ENCODE results near the gene TRPC6.
"Not testable (repeated sequence)": the region's sequence is repeated elsewhere in the genome, so short reads cannot be mapped to it uniquely, and the experiment has no call there.

Gene TRPC6

DNA sequence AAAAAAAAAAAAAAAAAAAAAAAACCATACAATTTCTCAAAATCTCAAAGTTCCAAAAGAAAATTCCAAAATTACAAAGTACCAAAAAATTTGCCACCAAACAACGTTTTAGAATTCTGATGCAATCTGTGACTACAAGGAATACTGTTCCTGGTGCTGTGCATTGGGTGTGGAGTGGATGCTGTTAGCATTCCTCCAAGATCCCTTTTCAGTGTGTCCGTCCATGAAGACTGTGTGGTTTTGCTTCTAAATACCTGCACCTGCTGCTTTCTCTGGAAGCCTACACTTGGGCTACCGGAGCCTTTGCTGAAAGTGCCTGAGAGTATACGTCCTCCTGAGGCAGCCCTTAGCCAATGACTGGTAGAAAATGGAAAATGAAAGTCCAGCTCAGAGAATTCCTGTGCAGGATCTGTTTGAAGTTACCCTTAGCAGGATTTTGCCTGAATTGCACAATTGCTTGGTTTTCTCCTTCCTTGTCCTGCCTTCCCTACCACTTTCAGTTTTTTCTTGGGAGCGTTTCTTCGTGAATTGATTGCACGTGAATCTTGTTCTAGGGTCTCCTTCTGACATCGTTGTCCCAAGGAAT lies 140.8 kb downstream of the TRPC6 start:
- no peak for TF ChIP-seq CTCF (IDR thresholded peaks at IDR 0.05; ENCODE audit: poor library complexity, severe bottlenecking)
- no peaks in the 10 kb centered on the region for H3K9me3 ChIP-seq (ENCODE audit: severe bottlenecking)
- H3K4me3 ChIP-seq (ENCODE audit: severe bottlenecking): no peak overlapping the region
- no peaks in the 10 kb centered on the region for H3K36me3 ChIP-seq (ENCODE audit: low read depth)
- ATAC-seq (ENCODE audit: low read depth) (no peak), DNase-seq (ENCODE audit: low spot score) (no peak)
- peaks cover 16% of the 10 kb centered on the region for H3K4me1 ChIP-seq (ENCODE audit: insufficient read depth, poor library complexity, severe bottlenecking)
- no peak overlapping the region for H3K27ac ChIP-seq (ENCODE audit: poor library complexity, severe bottlenecking)
- H3K27me3 ChIP-seq (ENCODE audit: insufficient read depth, poor library complexity, severe bottlenecking): no peaks in the 10 kb centered on the region

DNA sequence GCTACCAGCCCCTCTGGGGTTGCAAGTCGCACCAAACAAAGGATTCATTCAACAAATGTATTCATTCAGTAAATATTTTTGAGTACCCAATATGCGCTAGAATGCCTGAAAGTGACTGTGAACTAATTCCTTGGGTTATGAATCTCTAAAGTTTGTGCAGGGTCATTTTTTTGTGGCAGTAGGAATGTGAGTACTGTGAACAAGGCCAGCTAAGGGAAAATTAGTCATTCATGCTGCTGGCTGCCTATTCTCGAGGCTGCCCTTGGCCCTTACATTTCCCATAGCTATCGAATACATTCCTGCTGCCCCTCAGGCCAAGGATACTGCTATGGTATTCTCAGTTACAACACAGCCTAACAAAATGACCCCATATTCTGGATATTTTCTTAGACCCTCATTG lies 141.6 kb downstream of the TRPC6 start:
- peaks cover 16% of the 10 kb centered on the region for H3K4me1 ChIP-seq (ENCODE audit: insufficient read depth, poor library complexity, severe bottlenecking)
- H3K27me3 ChIP-seq (ENCODE audit: insufficient read depth, poor library complexity, severe bottlenecking): no peaks in the 10 kb centered on the region
- H3K4me3 ChIP-seq (ENCODE audit: severe bottlenecking): no peak overlapping the region
- no peaks in the 10 kb centered on the region for H3K36me3 ChIP-seq (ENCODE audit: low read depth)
- H3K9me3 ChIP-seq (ENCODE audit: severe bottlenecking): no peaks in the 10 kb centered on the region
- no peak for DNase-seq (ENCODE audit: low spot score)
- H3K27ac ChIP-seq (ENCODE audit: poor library complexity, severe bottlenecking): no peak overlapping the region
- ATAC-seq (ENCODE audit: low read depth): no peak
- no peak for TF ChIP-seq CTCF (IDR thresholded peaks at IDR 0.05; ENCODE audit: poor library complexity, severe bottlenecking)

- H3K27me3 ChIP-seq (ENCODE audit: insufficient read depth, poor library complexity, severe bottlenecking): no peaks in the 10 kb centered on the region
- no peak overlapping the region for H3K4me3 ChIP-seq (ENCODE audit: severe bottlenecking)
- no peaks in the 10 kb centered on the region for H3K9me3 ChIP-seq (ENCODE audit: severe bottlenecking)
- H3K36me3 ChIP-seq (ENCODE audit: low read depth): no peaks in the 10 kb centered on the region
- no peak for DNase-seq (ENCODE audit: low spot score)
- H3K4me1 ChIP-seq (ENCODE audit: insufficient read depth, poor library complexity, severe bottlenecking): peaks cover 16% of the 10 kb centered on the region
- no peak for ATAC-seq (ENCODE audit: low read depth)
- TF ChIP-seq CTCF (IDR thresholded peaks at IDR 0.05; ENCODE audit: poor library complexity, severe bottlenecking): no peak
- H3K27ac ChIP-seq (ENCODE audit: poor library complexity, severe bottlenecking): no peak overlapping the region
Observed at GRCh38 chr11:101441747-101442146, 142.1 kb downstream of the TRPC6 start.

DNA sequence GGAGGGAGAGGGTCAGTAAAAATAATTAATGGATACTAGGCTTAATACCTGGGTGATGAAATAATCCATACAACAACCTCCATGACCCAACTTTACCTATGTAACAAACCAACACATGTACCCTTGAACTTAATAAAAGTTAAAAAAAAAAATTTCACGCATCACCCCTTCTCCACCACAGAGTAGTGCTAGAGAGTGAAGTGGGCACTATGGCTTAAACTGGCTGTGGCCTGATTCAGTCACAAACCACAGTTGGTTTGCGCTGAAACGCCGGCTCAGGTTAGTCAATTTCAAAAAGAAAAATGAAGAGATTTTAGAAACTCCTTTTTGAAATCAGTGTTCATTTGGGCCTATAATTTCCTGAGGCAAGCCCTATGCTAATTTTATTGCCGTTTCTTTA lies 144.3 kb downstream of the TRPC6 start:
- no peak for TF ChIP-seq CTCF (IDR thresholded peaks at IDR 0.05; ENCODE audit: poor library complexity, severe bottlenecking)

DNA sequence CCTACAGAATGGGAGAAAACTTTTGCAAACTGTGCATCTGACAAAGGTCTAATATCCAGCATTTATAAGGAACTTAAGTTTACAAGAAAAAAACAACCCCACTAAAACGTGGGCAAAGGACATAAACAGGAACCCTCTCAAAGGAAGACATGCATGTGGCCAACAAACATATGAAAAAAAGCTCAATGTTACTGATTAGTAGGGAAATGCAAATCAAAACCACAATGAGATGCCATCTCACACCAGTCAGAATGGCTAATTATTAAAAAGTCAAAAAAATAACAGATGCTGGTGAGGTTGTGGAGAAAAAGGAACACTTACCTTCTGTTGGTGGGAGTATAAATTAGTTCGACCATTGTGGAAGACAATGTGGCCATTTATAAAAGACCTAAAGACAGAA lies 145.1 kb downstream of the TRPC6 start:
- not testable (repeated sequence) for ATAC-seq (ENCODE audit: low read depth); H3K36me3 ChIP-seq (ENCODE audit: low read depth); H3K4me3 ChIP-seq (ENCODE audit: severe bottlenecking); H3K9me3 ChIP-seq (ENCODE audit: severe bottlenecking); H3K27ac ChIP-seq (ENCODE audit: poor library complexity, severe bottlenecking); H3K27me3 ChIP-seq (ENCODE audit: insufficient read depth, poor library complexity, severe bottlenecking); H3K4me1 ChIP-seq (ENCODE audit: insufficient read depth, poor library complexity, severe bottlenecking); DNase-seq (ENCODE audit: low spot score)

More for the DNA sequence above, 144.3 kb downstream of the TRPC6 start:
- Histone ChIP-seq H3K4me1 (ENCODE audit: insufficient read depth, poor library complexity, severe bottlenecking) (no peaks in the 10 kb centered on the region), H3K4me3 (ENCODE audit: severe bottlenecking) (no peak overlapping the region), H3K27ac (ENCODE audit: poor library complexity, severe bottlenecking) (no peak overlapping the region), H3K27me3 (ENCODE audit: insufficient read depth, poor library complexity, severe bottlenecking) (no peaks in the 10 kb centered on the region), H3K9me3 (ENCODE audit: severe bottlenecking) (no peaks in the 10 kb centered on the region), H3K36me3 (ENCODE audit: low read depth) (no peaks in the 10 kb centered on the region)
- no peak for ATAC-seq (ENCODE audit: low read depth)
- DNase-seq (ENCODE audit: low spot score): no peak
